CD4-positive, alpha-beta T cell treated with Interleukin-4 for 4 hours (primary cell): ENCODE results near the gene EXOC3L4.

Experiments used
- DNase-seq: peaks from one replicate; pipeline ENCODE4 v3.0.0-alpha.2; 2020

Gene EXOC3L4

GRCh38 chr14:103123634-103124500 is 29.3 kb downstream of the EXOC3L4 start:
- no peak for DNase-seq

- DNase-seq, result no peak
Observed at GRCh38 chr14:103124501-103125001, 30.0 kb downstream of the EXOC3L4 start.

- DNase-seq, result no peak
Observed at GRCh38 chr14:103125098-103126070, 30.9 kb downstream of the EXOC3L4 start.

GRCh38 chr14:103126088-103126872 is 31.8 kb downstream of the EXOC3L4 start:
- no peak for DNase-seq

GRCh38 chr14:103126873-103127304 is 32.4 kb downstream of the EXOC3L4 start:
- no peak for DNase-seq

GRCh38 chr14:103127356-103127755 is 32.8 kb downstream of the EXOC3L4 start:
- DNase-seq, result no peak

- DNase-seq, result no peak
Observed at GRCh38 chr14:103127861-103128598, 33.5 kb downstream of the EXOC3L4 start.

GRCh38 chr14:103128631-103129300 is 34.2 kb downstream of the EXOC3L4 start:
- no peak for DNase-seq

- DNase-seq, result no peak
Observed at GRCh38 chr14:103129301-103130016, 34.9 kb downstream of the EXOC3L4 start.

GRCh38 chr14:103130017-103130764 is 35.7 kb downstream of the EXOC3L4 start:
- no peak for DNase-seq

GRCh38 chr14:103130965-103131364 is 36.4 kb downstream of the EXOC3L4 start:
- DNase-seq, result no peak

- no peak for DNase-seq
Observed at GRCh38 chr14:103131580-103131979, 37.1 kb downstream of the EXOC3L4 start.

- DNase-seq, result no peak
Observed at GRCh38 chr14:103132381-103133209, 38.1 kb downstream of the EXOC3L4 start.

GRCh38 chr14:103133210-103134140 is 39.0 kb downstream of the EXOC3L4 start:
- no peak for DNase-seq

- DNase-seq, result no peak
Observed at GRCh38 chr14:103134405-103134804, 39.9 kb downstream of the EXOC3L4 start.

- DNase-seq, result no peak
Observed at GRCh38 chr14:103134919-103135318, 40.4 kb downstream of the EXOC3L4 start.
